Spinal cord (tissue), 10 donors: ENCODE data around the gene NLRC4. TPM values are rescaled to one million over a fixed set of nuclear protein-coding genes. Genes with fewer than 3 reads are reported as not detected.

Experiments used
- DNase-seq, 6 donors: peaks; one replicate each; pipeline versions ENCODE4 v3.0.0 to v3.0.0-alpha.2; 2013 to 2015; ENCODE audit warnings: low spot score in 6 of 6, low read depth in 4 of 6
- H3K27ac ChIP-seq: one replicate; pipeline ENCODE4 v1.5.1; 2013; ENCODE audit warnings: low read depth, low read length, control low read depth
- H3K27me3 ChIP-seq: one replicate; pipeline ENCODE4 v1.6.1; 2013; ENCODE audit warnings: low read length; ENCODE audit not compliant: control insufficient read depth, insufficient read depth
- H3K36me3 ChIP-seq: one replicate; pipeline ENCODE4 v1.6.1; 2013; ENCODE audit warnings: low read length; ENCODE audit not compliant: control insufficient read depth, insufficient read depth
- H3K4me1 ChIP-seq: one replicate; pipeline ENCODE4 v1.6.1; 2013; ENCODE audit warnings: low read length; ENCODE audit not compliant: control insufficient read depth, insufficient read depth
- H3K4me3 ChIP-seq: one replicate; pipeline ENCODE4 v1.5.1; 2013; ENCODE audit warnings: low read depth, low read length, control low read depth
- H3K9me3 ChIP-seq: one replicate; pipeline ENCODE4 v1.6.1; 2013; ENCODE audit warnings: low read length; ENCODE audit not compliant: control insufficient read depth, insufficient read depth
- WGBS: methylation state at CpG from one replicate; pipeline ENCODE4 v1.1.5; 2013; ENCODE audit warnings: missing lambda C conversion rate; ENCODE audit not compliant: insufficient coverage; 5-methylcytosine and 5-hydroxymethylcytosine counted together
- polyA plus RNA-seq, 2 donors: library from polyadenylated mRNA; unstranded; fragments of 120-200 nt; gene quantifications; one replicate each; pipeline ENCODE4 v1.2.1, GENCODE V29; 2013; ENCODE audit not compliant: insufficient read length in 2 of 2
- total RNA-seq, 2 donors: library from RNA; depleted of rRNA in 1 of 2; stranded (reverse); fragments of 120-200 nt in 1 of 2; fragments of >200 nt in 1 of 2; gene quantifications; one replicate each; pipeline versions ENCODE4 v1.2.3 to v1.2.4, GENCODE V29; 2013 to 2014
- donor health status: healthy.

NLRC4 gene
- total and polyA plus RNA-seq, 4 donors = 1.0 to 3.9 (median 1.5) TPM

GRCh38 chr2:32250290-32250689 is 14.4 kb downstream of the NLRC4 start:
- H3K27me3 ChIP-seq = no peaks in the 10 kb centered on the region
- H3K4me1 ChIP-seq = no peaks in the 10 kb centered on the region
- no peaks in the 10 kb centered on the region for H3K36me3 ChIP-seq
- no peak for DNase-seq
- H3K27ac ChIP-seq = no peak overlapping the region
- 84% methylated on average over 7 of the region's 10 CpGs for WGBS
- H3K9me3 ChIP-seq = no peaks in the 10 kb centered on the region
- no peak overlapping the region for H3K4me3 ChIP-seq

GRCh38 chr2:32249731-32250236 is 14.9 kb downstream of the NLRC4 start:
- no peaks in the 10 kb centered on the region for H3K9me3 ChIP-seq

GRCh38 chr2:32248299-32248698 is 16.4 kb downstream of the NLRC4 start:
- WGBS = 100% methylated on average over 2 of the region's 3 CpGs
- Histone ChIP-seq H3K27ac (no peak overlapping the region), H3K4me3 (no peak overlapping the region), H3K27me3 (no peaks in the 10 kb centered on the region), H3K9me3 (no peaks in the 10 kb centered on the region), H3K36me3 (no peaks in the 10 kb centered on the region), H3K4me1 (no peaks in the 10 kb centered on the region)
- DNase-seq = no peak

More at GRCh38 chr2:32249731-32250236, 14.9 kb downstream of the NLRC4 start:
- H3K27me3 ChIP-seq = no peaks in the 10 kb centered on the region
- H3K36me3 ChIP-seq = no peaks in the 10 kb centered on the region
- no peak overlapping the region for H3K27ac ChIP-seq
- no peaks in the 10 kb centered on the region for H3K4me1 ChIP-seq
- DNase-seq = no peak
- H3K4me3 ChIP-seq = no peak overlapping the region
- 100% methylated on average over 1 of the region's 2 CpGs for WGBS

GRCh38 chr2:32246911-32247310 is 17.8 kb downstream of the NLRC4 start:
- no peaks in the 10 kb centered on the region for H3K4me1 ChIP-seq
- no peak overlapping the region for H3K27ac ChIP-seq
- no peak for DNase-seq
- no peaks in the 10 kb centered on the region for H3K9me3 ChIP-seq
- no CpG with 5 or more reads among the region's 4 CpGs for WGBS
- no peaks in the 10 kb centered on the region for H3K36me3 ChIP-seq
- no peaks in the 10 kb centered on the region for H3K27me3 ChIP-seq
- H3K4me3 ChIP-seq = no peak overlapping the region

GRCh38 chr2:32242331-32242730 is 22.4 kb downstream of the NLRC4 start:
- H3K36me3 ChIP-seq = no peaks in the 10 kb centered on the region
- no peak overlapping the region for H3K4me3 ChIP-seq
- no peaks in the 10 kb centered on the region for H3K9me3 ChIP-seq
- no peak overlapping the region for H3K27ac ChIP-seq
- no peaks in the 10 kb centered on the region for H3K27me3 ChIP-seq
- no peak for DNase-seq
- no CpG with 5 or more reads among the region's 3 CpGs for WGBS
- no peaks in the 10 kb centered on the region for H3K4me1 ChIP-seq

GRCh38 chr2:32237996-32238395 is 26.7 kb downstream of the NLRC4 start:
- peak in 1 of 6 donors; percentile 64 for DNase-seq
- H3K4me1 ChIP-seq = no peaks in the 10 kb centered on the region
- H3K9me3 ChIP-seq = no peaks in the 10 kb centered on the region
- no peak overlapping the region for H3K4me3 ChIP-seq
- H3K27ac ChIP-seq = no peak overlapping the region
- no peaks in the 10 kb centered on the region for H3K27me3 ChIP-seq
- no peaks in the 10 kb centered on the region for H3K36me3 ChIP-seq
- WGBS = 60% methylated on average over 1 of the region's 2 CpGs

GRCh38 chr2:32237488-32237887 is 27.2 kb downstream of the NLRC4 start:
- no peak for DNase-seq
- Histone ChIP-seq H3K9me3 (no peaks in the 10 kb centered on the region), H3K36me3 (no peaks in the 10 kb centered on the region), H3K4me3 (no peak overlapping the region), H3K4me1 (no peaks in the 10 kb centered on the region), H3K27ac (no peak overlapping the region), H3K27me3 (no peaks in the 10 kb centered on the region)
- no CpG with 5 or more reads among the region's 2 CpGs for WGBS

- Histone ChIP-seq H3K9me3 (no peaks in the 10 kb centered on the region), H3K27me3 (no peaks in the 10 kb centered on the region), H3K4me1 (no peaks in the 10 kb centered on the region), H3K36me3 (no peaks in the 10 kb centered on the region), H3K27ac (no peak overlapping the region), H3K4me3 (no peak overlapping the region)
- 54% methylated on average over 5 of the region's 5 CpGs for WGBS
- DNase-seq = peak in 2 of 6 donors; percentile 27 to 45
These were observed 29.4 kb downstream of the NLRC4 start for GRCh38 chr2:32235315-32235714.

- H3K27ac ChIP-seq = no peak overlapping the region
- no CpG with 5 or more reads among the region's 4 CpGs for WGBS
These were observed 32.7 kb downstream of the NLRC4 start for GRCh38 chr2:32231959-32232358.

GRCh38 chr2:32229635-32230034 is 35.1 kb downstream of the NLRC4 start:
- Histone ChIP-seq H3K4me3 (no peak overlapping the region), H3K27me3 (no peaks in the 10 kb centered on the region), H3K27ac (no peak overlapping the region), H3K36me3 (no peaks in the 10 kb centered on the region), H3K9me3 (no peaks in the 10 kb centered on the region), H3K4me1 (no peaks in the 10 kb centered on the region)
- 20% methylated on average over 1 of the region's 1 CpG for WGBS
- no peak for DNase-seq

More at GRCh38 chr2:32231959-32232358, 32.7 kb downstream of the NLRC4 start:
- H3K9me3 ChIP-seq = no peaks in the 10 kb centered on the region
- no peaks in the 10 kb centered on the region for H3K4me1 ChIP-seq
- H3K36me3 ChIP-seq = no peaks in the 10 kb centered on the region
- H3K4me3 ChIP-seq = no peak overlapping the region
- no peaks in the 10 kb centered on the region for H3K27me3 ChIP-seq
- DNase-seq = no peak
